Measurements from ENCODE around the gene KRTAP12-3.

DNA sequence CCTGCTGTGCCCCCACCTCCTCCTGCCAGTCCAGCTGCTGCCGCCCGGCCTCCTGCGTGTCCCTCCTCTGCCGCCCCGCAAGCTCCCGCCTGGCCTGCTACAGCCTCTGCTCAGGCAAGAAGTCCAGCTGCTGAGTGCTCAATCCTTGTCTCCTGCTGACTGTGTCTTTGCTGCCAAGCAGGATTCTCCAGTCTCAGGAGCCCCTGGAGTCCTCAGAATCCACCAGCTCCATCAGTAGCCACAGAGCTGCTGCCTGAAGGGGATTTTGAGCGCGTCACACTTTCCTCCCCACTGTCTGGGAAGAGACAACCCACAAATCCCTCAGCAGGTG lies 10.5 kb upstream of the KRTAP12-3 start:
- no peak for TF ChIP-seq ZBTB7A (IDR thresholded peaks at IDR 0.05; ENCODE audit: low read depth)
- no peak for TF ChIP-seq FOXM1 (IDR thresholded peaks at IDR 0.05; ENCODE audit: borderline replicate concordance, low read depth)
- TF ChIP-seq, protein P1, sequence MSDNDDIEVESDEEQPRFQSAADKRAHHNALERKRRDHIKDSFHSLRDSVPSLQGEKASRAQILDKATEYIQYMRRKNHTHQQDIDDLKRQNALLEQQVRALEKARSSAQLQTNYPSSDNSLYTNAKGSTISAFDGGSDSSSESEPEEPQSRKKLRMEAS (IDR thresholded peaks at IDR 0.05): no peak
- no peak for TF ChIP-seq EP300 (IDR thresholded peaks at IDR 0.05; ENCODE audit: borderline replicate concordance)
- TF ChIP-seq TAF1 (IDR thresholded peaks at IDR 0.05; ENCODE audit: low read depth): no peak
- no peak for TF ChIP-seq RAD21 (IDR thresholded peaks at IDR 0.05; ENCODE audit: low read depth)
- TF ChIP-seq CEBPB (IDR thresholded peaks at IDR 0.05): no peak
- TF ChIP-seq TEAD4 (IDR thresholded peaks at IDR 0.05): no peak

Data from Ishikawa (cell line).